ENCODE data around the gene CREM. TPM values are rescaled to one million over a fixed set of nuclear protein-coding genes. Genes with fewer than 3 reads are reported as not detected.

The CREM gene
- polyA plus RNA-seq, 1 of the 3 experiments (the other 2 are of a cell fraction), result 41.4 TPM

DNA sequence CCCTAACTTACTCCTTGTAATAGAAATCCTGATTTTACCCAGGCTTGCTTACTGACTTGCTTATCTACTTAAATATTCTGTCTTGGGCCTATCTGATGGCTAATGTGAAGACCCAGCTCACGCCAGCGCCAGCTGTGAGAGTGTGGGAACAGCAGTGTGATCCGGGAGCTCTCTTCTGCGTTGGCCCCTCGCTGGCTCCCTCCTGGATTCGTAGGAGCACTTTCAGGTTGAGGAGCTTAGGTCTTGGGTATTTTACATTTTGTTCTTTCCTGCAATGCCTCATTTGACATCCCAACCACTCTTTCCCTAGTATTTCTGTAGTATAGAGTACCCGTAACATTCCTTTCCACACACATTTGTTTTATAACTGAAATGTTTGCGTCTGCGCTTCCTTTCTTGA lies 51.7 kb downstream of the CREM start:
- ChIA-PET CTCF (interaction anchor here (0.9 to 1.2 kb wide), 3 partner anchors 18 to 184 kb away, joined by 3 to 4 read pairs (median 3); no protein-coding TSS in a partner anchor), POLR2A (no interaction called here)
- Histone ChIP-seq H3K36me3 (replicated peaks in 1 of 2; ENCODE audit: control insufficient read depth in 1 of 2, insufficient read depth in 2 of 2, low read length in 1 of 2) (peaks cover 2 to 4% of the 10 kb centered on the region in 2 experiments), H3K79me2 (ENCODE audit: insufficient read depth) (no peaks in the 10 kb centered on the region), H3K4me1 (ENCODE audit: control insufficient read depth in 1 of 2, insufficient read depth in 2 of 2, low read depth in 1 of 2, low read length in 1 of 2) (no peaks in the 10 kb centered on the region), H3K9me3 (no peaks in the 10 kb centered on the region), H2AFZ (ENCODE audit: low read depth) (no peak overlapping the region), H3K4me2 (no peak overlapping the region), H3K9me2 (no peaks in the 10 kb centered on the region), H3K4me3 (ENCODE audit: low read depth in 2 of 2, low read length in 1 of 2) (no peak overlapping the region), H3K9ac (no peak overlapping the region), H3K27me3 (ENCODE audit: insufficient read depth) (no peaks in the 10 kb centered on the region), H3F3A (replicated peaks; ENCODE audit: insufficient read depth) (peaks cover 4% of the 10 kb centered on the region), H4K20me1 (ENCODE audit: insufficient read depth) (no peaks in the 10 kb centered on the region), H3K27ac (ENCODE audit: low read depth in 2 of 2, low read length in 1 of 2) (no peak overlapping the region)
- no peak for DNase-seq
- 96% methylated on average over 9 of the region's 9 CpGs for WGBS (ENCODE audit: low lambda C conversion rate)
- no peak for TF ChIP-seq NFIC (IDR thresholded peaks at IDR 0.05; ENCODE audit: borderline replicate concordance)
- no peak for TF ChIP-seq JUND (IDR thresholded peaks at IDR 0.05)
- no peak for TF ChIP-seq CHD2 (IDR thresholded peaks at IDR 0.05; ENCODE audit: low read length, partially characterized antibody)
- TF ChIP-seq, protein P1, sequence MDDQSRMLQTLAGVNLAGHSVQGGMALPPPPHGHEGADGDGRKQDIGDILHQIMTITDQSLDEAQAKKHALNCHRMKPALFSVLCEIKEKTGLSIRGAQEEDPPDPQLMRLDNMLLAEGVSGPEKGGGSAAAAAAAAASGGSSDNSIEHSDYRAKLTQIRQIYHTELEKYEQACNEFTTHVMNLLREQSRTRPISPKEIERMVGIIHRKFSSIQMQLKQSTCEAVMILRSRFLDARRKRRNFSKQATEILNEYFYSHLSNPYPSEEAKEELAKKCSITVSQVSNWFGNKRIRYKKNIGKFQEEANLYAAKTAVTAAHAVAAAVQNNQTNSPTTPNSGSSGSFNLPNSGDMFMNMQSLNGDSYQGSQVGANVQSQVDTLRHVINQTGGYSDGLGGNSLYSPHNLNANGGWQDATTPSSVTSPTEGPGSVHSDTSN (IDR thresholded peaks at IDR 0.05), result no peak
- TF ChIP-seq, protein P2, sequence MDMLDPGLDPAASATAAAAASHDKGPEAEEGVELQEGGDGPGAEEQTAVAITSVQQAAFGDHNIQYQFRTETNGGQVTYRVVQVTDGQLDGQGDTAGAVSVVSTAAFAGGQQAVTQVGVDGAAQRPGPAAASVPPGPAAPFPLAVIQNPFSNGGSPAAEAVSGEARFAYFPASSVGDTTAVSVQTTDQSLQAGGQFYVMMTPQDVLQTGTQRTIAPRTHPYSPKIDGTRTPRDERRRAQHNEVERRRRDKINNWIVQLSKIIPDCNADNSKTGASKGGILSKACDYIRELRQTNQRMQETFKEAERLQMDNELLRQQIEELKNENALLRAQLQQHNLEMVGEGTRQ (IDR thresholded peaks at IDR 0.05; ENCODE audit: borderline replicate concordance, low read depth, low read length), result no peak
- TF ChIP-seq MEF2A (IDR thresholded peaks at IDR 0.05; ENCODE audit: borderline replicate concordance, low read depth), result no peak

DNA sequence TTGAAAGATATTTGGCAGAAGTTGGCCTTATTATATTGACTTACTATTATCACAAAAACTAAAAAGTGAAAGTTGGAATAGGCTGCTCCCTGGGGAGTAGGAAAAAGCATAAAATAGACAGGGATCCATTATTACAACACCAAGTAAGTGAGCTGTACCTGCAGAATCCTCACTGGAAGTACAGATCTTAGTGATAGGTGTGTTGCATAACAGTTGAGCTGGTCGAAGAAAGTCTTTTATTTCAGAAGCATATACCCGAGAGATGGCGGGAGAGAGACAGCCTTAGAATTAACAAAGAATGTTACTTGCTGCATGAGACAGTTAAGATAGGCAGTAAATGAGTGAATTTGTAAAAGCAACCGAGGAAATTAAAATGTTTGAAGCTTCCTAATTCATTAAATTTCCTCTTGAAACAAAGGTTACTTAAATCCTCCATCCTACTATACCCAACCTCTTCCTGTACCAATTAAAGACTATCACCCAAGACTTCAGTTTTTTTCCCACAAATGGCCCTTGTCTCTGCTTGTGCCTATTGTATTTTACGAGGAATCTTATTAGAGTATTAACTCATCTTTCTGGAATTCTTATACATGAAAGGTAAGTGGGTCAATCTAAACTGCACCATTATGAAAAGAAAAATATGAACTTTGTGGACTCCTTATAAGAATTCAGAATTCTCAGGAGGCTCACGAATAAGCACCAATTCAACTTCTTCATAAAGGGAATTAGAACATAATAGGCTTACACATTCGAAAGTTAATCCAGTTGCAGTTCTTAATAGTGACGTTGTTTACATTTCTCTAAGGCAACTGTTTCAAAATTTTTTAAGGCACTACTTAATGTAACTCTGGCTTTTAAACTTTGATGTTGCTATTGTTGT lies 56.2 kb downstream of the CREM start:
- ChIA-PET POLR2A (no interaction called here), CTCF (interaction anchor here (1.1 to 2.5 kb wide), 2 partner anchors 12 to 13 kb away, joined by 3 to 6 read pairs; no protein-coding TSS in a partner anchor)
- Histone ChIP-seq H3K4me2 (no peak overlapping the region), H3K79me2 (ENCODE audit: insufficient read depth) (no peaks in the 10 kb centered on the region), H3K4me1 (ENCODE audit: control insufficient read depth in 1 of 2, insufficient read depth in 2 of 2, low read depth in 1 of 2, low read length in 1 of 2) (no peaks in the 10 kb centered on the region), H3K4me3 (ENCODE audit: low read depth in 2 of 2, low read length in 1 of 2) (no peak overlapping the region), H2AFZ (ENCODE audit: low read depth) (no peak overlapping the region), H4K20me1 (ENCODE audit: insufficient read depth) (no peaks in the 10 kb centered on the region), H3K27ac (ENCODE audit: low read depth in 2 of 2, low read length in 1 of 2) (no peak overlapping the region), H3K9me3 (no peaks in the 10 kb centered on the region), H3K9ac (no peak overlapping the region), H3K36me3 (replicated peaks in 1 of 2; ENCODE audit: control insufficient read depth in 1 of 2, insufficient read depth in 2 of 2, low read length in 1 of 2) (peaks cover 2 to 4% of the 10 kb centered on the region in 2 experiments), H3K27me3 (ENCODE audit: insufficient read depth) (no peaks in the 10 kb centered on the region), H3K9me2 (no peaks in the 10 kb centered on the region), H3F3A (replicated peaks; ENCODE audit: insufficient read depth) (peaks cover 5% of the 10 kb centered on the region)
- DNase-seq, result no peak
- TF ChIP-seq, protein P3, sequence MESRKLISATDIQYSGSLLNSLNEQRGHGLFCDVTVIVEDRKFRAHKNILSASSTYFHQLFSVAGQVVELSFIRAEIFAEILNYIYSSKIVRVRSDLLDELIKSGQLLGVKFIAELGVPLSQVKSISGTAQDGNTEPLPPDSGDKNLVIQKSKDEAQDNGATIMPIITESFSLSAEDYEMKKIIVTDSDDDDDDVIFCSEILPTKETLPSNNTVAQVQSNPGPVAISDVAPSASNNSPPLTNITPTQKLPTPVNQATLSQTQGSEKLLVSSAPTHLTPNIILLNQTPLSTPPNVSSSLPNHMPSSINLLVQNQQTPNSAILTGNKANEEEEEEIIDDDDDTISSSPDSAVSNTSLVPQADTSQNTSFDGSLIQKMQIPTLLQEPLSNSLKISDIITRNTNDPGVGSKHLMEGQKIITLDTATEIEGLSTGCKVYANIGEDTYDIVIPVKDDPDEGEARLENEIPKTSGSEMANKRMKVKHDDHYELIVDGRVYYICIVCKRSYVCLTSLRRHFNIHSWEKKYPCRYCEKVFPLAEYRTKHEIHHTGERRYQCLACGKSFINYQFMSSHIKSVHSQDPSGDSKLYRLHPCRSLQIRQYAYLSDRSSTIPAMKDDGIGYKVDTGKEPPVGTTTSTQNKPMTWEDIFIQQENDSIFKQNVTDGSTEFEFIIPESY (IDR thresholded peaks at IDR 0.05; ENCODE audit: borderline replicate concordance, low read depth), result no peak
- TF ChIP-seq TCF12 (IDR thresholded peaks at IDR 0.05) (no peak), FOXJ3 (CRISPR knock-in tag; IDR thresholded peaks at IDR 0.05) (no peak), GATA2 (CRISPR knock-in tag; IDR thresholded peaks at IDR 0.05) (no peak), NRF1 (IDR thresholded peaks at IDR 0.05; ENCODE audit: low read depth, low read length) (no peak), EZH2phosphoT487 (IDR thresholded peaks at IDR 0.05; ENCODE audit: borderline replicate concordance, low read depth) (no peak), RFX5 (IDR thresholded peaks at IDR 0.05; ENCODE audit: low read length) (no peak), MXI1 (IDR thresholded peaks at IDR 0.05; ENCODE audit: low read depth, low read length) (no peak)
- TF ChIP-seq, protein P4, sequence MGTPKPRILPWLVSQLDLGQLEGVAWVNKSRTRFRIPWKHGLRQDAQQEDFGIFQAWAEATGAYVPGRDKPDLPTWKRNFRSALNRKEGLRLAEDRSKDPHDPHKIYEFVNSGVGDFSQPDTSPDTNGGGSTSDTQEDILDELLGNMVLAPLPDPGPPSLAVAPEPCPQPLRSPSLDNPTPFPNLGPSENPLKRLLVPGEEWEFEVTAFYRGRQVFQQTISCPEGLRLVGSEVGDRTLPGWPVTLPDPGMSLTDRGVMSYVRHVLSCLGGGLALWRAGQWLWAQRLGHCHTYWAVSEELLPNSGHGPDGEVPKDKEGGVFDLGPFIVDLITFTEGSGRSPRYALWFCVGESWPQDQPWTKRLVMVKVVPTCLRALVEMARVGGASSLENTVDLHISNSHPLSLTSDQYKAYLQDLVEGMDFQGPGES (IDR thresholded peaks at IDR 0.05; ENCODE audit: low read depth, low read length), result no peak
- TF ChIP-seq, protein P5, sequence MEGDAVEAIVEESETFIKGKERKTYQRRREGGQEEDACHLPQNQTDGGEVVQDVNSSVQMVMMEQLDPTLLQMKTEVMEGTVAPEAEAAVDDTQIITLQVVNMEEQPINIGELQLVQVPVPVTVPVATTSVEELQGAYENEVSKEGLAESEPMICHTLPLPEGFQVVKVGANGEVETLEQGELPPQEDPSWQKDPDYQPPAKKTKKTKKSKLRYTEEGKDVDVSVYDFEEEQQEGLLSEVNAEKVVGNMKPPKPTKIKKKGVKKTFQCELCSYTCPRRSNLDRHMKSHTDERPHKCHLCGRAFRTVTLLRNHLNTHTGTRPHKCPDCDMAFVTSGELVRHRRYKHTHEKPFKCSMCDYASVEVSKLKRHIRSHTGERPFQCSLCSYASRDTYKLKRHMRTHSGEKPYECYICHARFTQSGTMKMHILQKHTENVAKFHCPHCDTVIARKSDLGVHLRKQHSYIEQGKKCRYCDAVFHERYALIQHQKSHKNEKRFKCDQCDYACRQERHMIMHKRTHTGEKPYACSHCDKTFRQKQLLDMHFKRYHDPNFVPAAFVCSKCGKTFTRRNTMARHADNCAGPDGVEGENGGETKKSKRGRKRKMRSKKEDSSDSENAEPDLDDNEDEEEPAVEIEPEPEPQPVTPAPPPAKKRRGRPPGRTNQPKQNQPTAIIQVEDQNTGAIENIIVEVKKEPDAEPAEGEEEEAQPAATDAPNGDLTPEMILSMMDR (IDR thresholded peaks at IDR 0.05), result no peak
- WGBS (ENCODE audit: low lambda C conversion rate), result 92% methylated on average over 8 of the region's 8 CpGs
